GM18505 (cell line): Measurements from ENCODE around the gene IL1R1.

Experiments used
- ATAC-seq: cut with Tn5 transposase; IDR thresholded peaks from one replicate; pipeline ENCODE4 v1.9.1; 2021; ENCODE audit not compliant: unreplicated experiment
- POLR2A ChIP-seq: IDR thresholded peaks from 4 replicates; pipeline ENCODE4 v1.6.1; 2011; ENCODE audit warnings: borderline replicate concordance; ENCODE audit not compliant: insufficient read depth, insufficient read length; ENCODE audit errors: extremely low read depth

IL1R1 gene

DNA sequence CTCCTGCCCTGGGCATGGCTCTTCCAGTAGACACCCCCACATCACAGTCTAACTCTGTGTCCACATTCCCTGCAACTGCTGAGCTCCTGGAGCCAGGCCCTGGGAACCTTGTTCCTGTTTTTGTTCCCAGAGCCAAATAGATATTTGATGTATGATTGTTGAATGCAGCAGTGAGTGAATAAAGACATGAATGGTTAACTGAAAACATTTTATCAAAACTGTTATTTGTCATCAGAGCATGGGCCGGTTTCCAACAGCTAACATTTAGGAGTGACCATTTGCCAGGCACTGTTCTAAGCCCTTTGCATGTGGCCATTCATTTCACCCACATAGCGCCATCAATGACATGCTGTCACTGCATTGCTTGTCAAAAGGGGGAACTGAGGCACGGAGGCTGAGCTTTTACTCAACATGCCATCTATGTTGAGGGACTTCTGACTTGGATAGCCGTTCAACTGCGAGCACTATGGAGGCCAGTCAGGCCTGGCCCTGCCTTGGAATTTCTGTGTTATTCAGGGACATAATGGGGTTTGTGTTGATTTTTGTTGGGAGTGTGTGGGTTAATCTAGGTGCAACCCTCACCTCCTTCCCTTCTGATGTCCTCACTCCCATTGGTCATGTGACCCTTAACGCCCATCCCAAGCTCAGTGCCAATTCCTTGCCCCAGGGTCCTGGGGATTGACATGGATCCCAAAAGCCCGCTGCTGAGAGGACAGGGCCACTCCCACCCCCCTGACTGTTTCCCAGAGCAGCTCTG, 12.6 kb downstream of the IL1R1 start:
- no peak for TF ChIP-seq POLR2A
- no peak for ATAC-seq

DNA sequence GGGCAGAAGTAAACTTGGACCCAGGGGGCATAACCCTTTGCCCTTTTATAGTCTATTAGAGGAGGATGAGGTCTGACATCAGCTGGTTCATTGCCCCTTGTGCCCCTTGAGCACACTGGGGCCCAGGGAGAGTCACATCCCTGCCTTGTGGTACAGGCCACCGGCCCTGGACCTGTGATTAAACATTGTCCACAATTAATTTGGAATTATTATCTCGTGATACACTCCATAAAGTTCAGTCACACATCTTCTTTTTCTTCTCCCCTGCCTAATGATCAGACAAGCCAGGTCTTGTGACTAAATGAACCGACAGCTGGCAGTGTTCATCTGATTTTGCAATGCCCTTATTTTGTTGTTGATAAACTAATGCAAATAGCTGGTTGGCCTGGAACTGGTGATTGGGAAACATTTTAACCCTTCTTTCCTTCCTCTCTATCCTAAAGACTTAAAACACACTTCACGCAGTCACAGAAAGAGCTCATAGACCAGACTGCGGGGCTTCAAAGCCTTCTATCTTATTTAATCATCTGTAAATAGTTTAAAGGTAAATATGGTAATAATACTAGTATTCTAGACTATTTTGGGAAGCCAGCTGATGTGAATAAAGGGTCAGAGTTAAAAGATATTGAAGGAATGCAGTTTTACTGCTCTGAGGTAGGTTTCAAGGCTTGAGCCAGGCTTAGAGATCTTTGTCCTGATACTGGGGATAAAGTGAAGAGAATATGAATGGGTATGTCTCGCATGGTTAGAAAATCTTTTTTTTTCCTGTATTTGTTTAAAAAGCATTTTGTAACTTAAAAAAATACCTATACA, 13.4 kb downstream of the IL1R1 start:
- no peak for ATAC-seq
- TF ChIP-seq POLR2A = no peak

DNA sequence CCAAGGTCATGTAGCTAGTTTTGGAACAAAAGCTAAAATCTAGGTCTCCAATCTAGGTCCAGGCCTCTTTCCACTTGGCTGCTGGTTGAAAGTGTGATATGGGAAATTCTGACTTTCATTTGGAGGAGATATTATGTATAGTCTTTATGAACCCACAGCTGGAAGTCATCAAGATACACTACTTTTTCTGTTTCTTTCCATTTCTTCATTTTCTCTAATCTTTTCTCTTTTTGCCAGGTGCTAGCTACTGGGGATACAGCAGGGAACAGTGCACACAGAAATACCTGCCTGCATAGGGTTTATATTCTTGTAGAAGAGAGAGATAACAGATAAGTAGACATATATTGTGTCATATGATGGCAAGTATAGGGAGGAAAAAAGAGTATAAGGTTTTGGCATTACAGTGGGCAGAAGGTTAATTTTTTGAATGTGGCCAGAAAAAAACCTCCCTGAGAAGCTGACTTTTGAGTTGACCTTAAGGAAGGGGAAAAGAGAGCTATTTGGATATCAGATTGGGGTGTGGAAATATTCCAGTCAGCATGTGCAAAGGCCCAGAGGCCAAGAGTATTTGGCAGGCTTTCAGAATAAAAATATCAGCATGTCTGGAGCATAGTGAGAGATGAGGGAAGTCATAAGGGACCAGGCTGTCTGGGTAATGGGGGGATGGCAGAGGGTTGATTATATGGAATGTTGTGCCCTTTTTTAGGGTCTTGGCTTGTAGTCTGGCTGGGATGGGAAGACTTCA, 15.6 kb downstream of the IL1R1 start:
- TF ChIP-seq POLR2A = no peak
- no peak for ATAC-seq

DNA sequence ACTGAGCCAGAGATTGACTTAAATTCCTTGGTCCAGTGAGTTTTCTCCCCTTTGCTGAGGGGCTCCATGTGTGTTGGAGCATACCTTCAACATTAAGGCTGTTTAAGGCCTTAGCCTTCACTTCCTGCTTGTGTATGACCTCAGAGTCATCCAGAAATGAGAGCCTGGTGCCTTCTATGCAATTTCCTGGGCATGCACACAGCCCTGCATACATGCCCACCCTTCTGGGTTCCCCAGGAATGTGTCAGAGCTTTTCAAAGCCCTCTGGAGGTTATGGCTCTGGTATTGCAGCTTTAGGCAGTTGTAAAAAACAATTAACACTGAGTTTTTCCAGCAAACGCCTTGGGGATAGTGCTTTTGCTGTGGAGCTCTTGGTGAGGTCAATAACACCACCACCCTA, 16.7 kb downstream of the IL1R1 start:
- TF ChIP-seq POLR2A = no peak
- ATAC-seq = no peak

DNA sequence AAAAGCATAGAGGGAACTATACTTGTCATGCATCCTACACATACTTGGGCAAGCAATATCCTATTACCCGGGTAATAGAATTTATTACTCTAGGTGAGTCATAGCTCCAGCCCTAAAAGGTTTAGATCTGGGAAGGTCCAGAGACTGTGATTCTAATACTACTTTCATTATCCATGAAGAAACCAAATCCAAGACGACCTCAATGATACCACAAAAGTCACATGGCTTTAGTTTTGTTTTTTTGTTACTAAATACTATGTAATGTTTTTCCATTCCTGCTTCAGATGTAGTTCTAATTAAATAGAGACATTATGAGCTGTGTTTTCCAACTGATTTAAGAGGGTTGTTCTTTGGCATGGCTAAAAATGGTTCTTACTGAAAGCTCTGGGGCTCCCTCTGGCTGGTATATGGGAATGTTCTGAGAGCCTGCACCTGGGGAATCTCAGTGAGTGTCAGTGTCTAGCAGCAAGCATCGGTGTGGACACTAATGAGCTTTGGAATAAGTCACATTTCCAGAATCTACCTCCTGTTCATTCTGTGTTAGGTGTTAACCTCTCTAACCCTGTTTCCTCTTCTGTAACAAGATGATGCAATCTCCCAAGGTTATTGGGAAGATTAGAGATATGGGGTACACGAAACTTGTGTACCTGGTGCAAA, 23.8 kb downstream of the IL1R1 start:
- no peak for ATAC-seq
- no peak for TF ChIP-seq POLR2A

DNA sequence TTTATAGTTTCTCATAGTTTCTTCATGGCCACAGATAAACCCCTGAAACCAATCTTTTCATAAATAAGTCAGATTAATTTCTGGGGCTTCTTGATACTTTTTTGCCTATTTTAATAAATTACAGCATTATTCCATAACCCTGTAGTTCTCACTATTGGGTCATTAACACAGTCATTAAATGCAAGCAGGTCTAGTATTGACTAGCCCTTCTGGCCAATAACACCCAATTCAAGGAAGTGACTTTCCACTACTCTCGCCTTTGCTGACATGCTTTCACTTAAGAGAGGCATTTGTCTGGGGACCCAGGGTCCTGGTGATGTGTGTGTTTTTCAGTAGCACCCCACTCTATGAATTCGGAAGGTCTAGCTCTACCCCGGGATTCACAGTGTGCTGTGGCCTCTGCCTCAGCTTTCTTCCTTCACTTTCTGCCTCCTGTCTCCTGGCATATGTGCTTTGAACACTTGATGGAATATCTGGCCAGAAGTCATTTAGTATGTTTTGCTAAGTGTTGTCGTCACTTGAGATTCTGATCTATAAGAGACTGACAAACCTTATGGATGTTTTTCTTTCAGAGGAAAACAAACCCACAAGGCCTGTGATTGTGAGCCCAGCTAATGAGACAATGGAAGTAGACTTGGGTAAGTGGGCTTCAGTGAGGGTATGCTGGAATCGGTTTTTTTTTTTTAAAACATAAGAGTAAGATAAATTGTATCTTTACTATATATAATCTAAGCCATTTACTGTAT, 25.7 kb downstream of the IL1R1 start:
- no peak for TF ChIP-seq POLR2A

DNA sequence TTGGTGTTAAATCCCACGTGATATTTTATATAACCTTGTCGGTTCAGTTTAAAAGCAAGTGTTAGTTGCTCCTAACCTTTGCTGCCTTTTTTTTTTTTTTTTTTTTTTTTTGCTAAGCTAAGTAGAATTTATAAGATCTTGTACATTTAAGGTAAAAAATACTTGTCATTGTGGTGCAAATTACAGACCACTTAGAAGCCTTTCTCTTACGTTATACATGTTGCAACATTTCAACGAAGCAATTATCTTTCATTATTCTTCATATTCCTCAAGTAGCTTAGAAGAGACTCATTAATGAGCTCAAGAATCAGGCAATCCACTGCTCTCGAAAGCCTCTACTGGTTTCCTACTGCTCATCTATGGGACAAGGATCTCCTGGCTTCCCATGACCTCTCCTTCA, 29.4 kb downstream of the IL1R1 start:
- ATAC-seq = no peak
- no peak for TF ChIP-seq POLR2A

More for the DNA sequence above, 25.7 kb downstream of the IL1R1 start:
- no peak for ATAC-seq

DNA sequence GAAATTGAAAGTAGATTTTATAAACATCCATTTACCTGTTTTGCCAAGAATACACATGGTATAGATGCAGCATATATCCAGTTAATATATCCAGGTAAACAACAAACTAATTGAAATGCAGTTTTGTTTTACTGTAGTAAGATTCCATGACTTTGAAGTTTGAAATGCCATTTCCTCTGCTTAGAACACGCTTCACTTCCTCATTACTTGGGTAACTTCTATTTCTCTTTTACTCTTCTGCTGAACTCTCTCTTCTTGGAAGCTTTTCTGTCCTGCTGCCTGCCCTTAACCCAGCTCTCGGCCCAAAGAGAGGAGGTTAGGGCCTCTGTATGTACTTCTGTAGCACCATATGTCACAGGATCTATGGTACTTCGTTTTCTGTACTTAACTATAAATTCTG, 30.2 kb downstream of the IL1R1 start:
- no peak for ATAC-seq
- no peak for TF ChIP-seq POLR2A

DNA sequence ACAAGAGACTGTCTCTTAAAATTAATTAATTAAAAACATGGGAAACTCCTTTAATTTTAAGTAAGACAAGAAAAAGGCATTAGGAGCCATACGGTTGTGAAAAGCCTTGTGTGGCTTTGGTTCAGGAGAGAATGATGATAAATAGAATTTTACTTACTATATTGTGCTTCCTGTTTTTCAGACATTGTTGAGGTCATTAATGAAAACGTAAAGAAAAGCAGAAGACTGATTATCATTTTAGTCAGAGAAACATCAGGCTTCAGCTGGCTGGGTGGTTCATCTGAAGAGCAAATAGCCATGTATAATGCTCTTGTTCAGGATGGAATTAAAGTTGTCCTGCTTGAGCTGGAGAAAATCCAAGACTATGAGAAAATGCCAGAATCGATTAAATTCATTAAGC, 33.6 kb downstream of the IL1R1 start:
- ATAC-seq = no peak
- TF ChIP-seq POLR2A = no peak

DNA sequence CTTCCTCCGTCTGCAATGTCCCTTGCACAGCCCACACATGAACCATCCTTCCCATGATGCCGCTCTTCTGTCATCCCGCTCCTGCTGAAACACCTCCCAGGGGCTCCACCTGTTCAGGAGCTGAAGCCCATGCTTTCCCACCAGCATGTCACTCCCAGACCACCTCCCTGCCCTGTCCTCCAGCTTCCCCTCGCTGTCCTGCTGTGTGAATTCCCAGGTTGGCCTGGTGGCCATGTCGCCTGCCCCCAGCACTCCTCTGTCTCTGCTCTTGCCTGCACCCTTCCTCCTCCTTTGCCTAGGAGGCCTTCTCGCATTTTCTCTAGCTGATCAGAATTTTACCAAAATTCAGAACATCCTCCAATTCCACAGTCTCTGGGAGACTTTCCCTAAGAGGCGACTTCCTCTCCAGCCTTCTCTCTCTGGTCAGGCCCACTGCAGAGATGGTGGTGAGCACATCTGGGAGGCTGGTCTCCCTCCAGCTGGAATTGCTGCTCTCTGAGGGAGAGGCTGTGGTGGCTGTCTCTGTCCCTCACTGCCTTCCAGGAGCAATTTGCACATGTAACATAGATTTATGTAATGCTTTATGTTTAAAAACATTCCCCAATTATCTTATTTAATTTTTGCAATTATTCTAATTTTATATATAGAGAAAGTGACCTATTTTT, 35.4 kb downstream of the IL1R1 start:
- no peak for ATAC-seq
- TF ChIP-seq POLR2A = no peak

DNA sequence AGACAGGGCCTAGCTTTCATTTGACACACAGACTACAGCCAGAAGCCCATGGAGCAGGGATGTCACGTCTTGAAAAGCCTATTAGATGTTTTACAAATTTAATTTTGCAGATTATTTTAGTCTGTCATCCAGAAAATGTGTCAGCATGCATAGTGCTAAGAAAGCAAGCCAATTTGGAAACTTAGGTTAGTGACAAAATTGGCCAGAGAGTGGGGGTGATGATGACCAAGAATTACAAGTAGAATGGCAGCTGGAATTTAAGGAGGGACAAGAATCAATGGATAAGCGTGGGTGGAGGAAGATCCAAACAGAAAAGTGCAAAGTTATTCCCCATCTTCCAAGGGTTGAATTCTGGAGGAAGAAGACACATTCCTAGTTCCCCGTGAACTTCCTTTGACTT, 36.5 kb downstream of the IL1R1 start:
- TF ChIP-seq POLR2A = no peak
- ATAC-seq = no peak
